Activated naive CD8-positive, alpha-beta T cell treated with anti-CD3 and anti-CD28 coated beads for 36 hours (primary cell): ENCODE data around the gene ANO9. TPM values are rescaled to one million over a fixed set of nuclear protein-coding genes. Genes with fewer than 3 reads are reported as not detected.
"Not testable (repeated sequence)": the region's sequence is repeated elsewhere in the genome, so short reads cannot be mapped to it uniquely, and the experiment has no call there.

Experiments
- DNase-seq: peaks from one replicate; pipeline ENCODE4 v3.0.0; 2021
- H3K27ac Mint-ChIP-seq: one replicate; pipeline ENCODE4 v1.8.0; 2022; ENCODE audit warnings: mild to moderate bottlenecking, moderate library complexity, mixed read lengths
- H3K27me3 Mint-ChIP-seq: one replicate; pipeline ENCODE4 v1.8.0; 2022; ENCODE audit warnings: mild to moderate bottlenecking, mixed read lengths
- H3K36me3 Mint-ChIP-seq: one replicate; pipeline ENCODE4 v1.8.0; 2021; ENCODE audit warnings: mild to moderate bottlenecking, mixed read lengths
- H3K4me1 Mint-ChIP-seq: one replicate; pipeline ENCODE4 v1.8.0; 2021; ENCODE audit warnings: mixed read lengths
- H3K4me3 Mint-ChIP-seq: one replicate; pipeline ENCODE4 v1.8.0; 2022; ENCODE audit warnings: mild to moderate bottlenecking, moderate library complexity, mixed read lengths
- H3K9me3 Mint-ChIP-seq: one replicate; pipeline ENCODE4 v1.8.0; 2022; ENCODE audit warnings: mixed read lengths
- total RNA-seq, 2 experiments: library from RNA; stranded (reverse); gene quantifications; one replicate each; pipeline ENCODE4 v1.2.3, GENCODE V29; 2021

Gene ANO9
- total RNA-seq, 2 experiments from 2014 or later: 22.2 to 22.9 TPM

DNA sequence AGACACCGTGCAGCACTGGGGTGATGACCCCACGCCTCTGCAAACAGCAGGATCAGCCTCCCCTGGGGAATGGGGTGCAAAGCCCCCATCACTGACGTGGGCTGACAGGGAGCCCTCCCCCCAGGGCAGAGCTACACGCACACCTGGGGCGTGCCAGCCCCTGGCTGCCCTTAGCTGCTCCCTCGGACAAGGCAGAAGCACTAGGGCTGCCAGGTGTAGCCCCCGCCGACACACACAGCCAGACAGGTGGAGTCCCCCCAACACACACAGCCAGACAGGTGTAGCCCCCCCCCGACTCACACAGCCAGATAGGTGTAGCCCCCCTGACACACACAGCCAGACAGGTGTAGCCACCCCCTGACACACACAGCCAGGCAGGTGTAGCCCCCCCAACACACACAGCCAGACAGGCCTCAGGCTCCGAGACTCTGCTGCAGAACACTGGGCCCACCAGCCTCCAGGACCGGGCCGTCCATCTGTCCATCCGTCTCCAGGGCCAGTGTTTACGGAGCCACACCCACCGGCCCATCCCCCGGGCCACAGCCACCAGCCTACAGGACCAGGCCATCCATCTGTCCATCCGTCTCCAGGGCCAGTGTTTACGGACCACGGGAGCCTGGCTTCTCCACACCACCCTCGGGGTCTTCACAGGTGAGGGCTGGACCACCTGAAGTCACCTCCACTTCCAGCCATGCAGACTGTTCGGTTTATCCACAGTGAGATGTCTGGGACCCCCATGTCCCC is 3.5 kb downstream of the ANO9 start:
- Mint-ChIP-seq H3K4me1 (peaks cover 18% of the 10 kb centered on the region), H3K9me3 (no peaks in the 10 kb centered on the region), H3K4me3 (no peak overlapping the region), H3K36me3 (no peaks in the 10 kb centered on the region), H3K27me3 (no peaks in the 10 kb centered on the region), H3K27ac (no peak overlapping the region)
- DNase-seq: no peak

- Mint-ChIP-seq H3K4me1 (peaks cover 18% of the 10 kb centered on the region), H3K27me3 (no peaks in the 10 kb centered on the region), H3K27ac (no peak overlapping the region), H3K9me3 (no peaks in the 10 kb centered on the region), H3K4me3 (no peak overlapping the region), H3K36me3 (peaks cover under 1% of the 10 kb centered on the region)
- no peak for DNase-seq
Observed at GRCh38 chr11:437228-437870, 4.5 kb downstream of the ANO9 start.

DNA sequence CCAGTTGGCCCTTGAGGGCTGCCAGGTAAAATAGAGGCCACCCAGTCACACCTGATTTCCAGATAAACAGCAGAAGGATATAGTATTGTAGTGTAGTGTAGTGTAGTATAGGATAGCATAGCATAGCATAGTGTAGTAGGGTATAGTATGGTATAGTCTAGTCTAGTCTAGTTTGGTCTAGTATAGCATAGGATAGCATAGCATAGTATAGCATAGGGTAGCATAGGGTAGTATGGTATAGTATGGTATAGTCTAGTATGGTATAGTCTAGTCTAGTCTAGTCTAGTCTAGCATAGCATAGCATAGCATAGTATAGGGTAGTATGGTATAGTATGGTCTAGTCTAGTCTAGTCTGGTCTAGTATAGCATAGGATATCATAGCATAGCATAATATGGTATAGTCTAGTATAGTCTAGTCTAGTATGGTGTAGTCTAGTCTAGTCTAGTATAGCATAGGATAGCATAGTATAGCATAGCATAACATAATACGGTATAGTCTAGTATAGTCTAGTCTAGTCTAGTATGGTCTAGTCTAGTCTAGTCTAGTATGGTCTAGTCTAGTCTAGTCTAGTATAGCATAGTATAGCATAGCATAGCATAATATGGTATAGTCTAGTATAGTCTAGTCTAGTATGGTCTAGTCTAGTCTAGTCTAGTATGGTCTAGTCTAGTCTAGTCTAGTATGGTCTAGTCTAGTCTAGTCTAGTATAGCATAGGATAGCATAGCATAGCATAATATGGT is 6.6 kb downstream of the ANO9 start:
- not testable (repeated sequence) for H3K27ac Mint-ChIP-seq, DNase-seq, H3K36me3 Mint-ChIP-seq, H3K27me3 Mint-ChIP-seq, H3K9me3 Mint-ChIP-seq, H3K4me3 Mint-ChIP-seq
- peaks cover 16% of the 10 kb centered on the region for H3K4me1 Mint-ChIP-seq

DNA sequence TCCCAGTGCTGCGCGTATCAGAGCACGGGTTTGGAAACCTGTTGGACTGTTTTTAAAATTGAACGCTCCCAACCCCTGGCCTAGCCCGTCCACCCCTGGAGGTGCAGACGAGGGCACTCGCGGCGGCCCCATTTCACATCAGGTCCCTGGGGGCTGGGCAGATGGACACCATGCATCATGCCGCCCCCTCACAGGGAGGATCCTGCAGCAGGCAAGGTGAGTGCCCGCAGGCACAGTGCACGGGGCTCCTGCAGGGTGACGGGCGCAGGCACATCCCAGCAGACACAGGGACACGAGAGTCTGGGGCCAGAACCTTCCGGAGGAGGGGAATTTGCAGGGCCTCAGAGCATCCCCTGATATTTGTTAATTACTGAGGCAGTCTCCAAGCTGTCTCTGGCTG is 7.3 kb downstream of the ANO9 start:
- DNase-seq: no peak
- no peak overlapping the region for H3K4me3 Mint-ChIP-seq
- H3K27me3 Mint-ChIP-seq: no peaks in the 10 kb centered on the region
- H3K36me3 Mint-ChIP-seq: peaks cover 3% of the 10 kb centered on the region
- H3K4me1 Mint-ChIP-seq: peaks cover 9% of the 10 kb centered on the region
- no peaks in the 10 kb centered on the region for H3K9me3 Mint-ChIP-seq
- H3K27ac Mint-ChIP-seq: no peak overlapping the region

DNA sequence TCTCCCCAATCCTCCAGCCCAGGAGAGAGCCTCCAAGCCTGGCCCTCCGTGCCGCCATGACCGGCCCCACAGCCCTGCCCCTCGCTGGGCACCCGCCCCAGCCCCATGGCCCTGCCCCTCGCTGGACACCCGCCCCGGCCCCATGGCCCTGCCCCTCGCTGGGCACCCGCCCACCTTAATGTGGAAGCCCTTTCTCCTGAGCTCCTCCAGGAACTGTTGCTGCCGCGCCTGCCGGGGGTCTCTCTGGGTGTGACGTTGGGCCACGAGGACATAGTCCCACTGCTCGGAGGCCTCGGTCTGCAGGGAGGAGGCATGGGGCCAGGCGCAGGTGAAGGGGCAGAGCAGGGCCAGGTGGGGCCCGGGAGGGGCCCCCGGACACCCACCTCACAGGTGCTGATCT is 8.2 kb downstream of the ANO9 start:
- DNase-seq: no peak
- Mint-ChIP-seq H3K27ac (no peak overlapping the region), H3K36me3 (peaks cover 3% of the 10 kb centered on the region), H3K4me1 (peaks cover 4% of the 10 kb centered on the region), H3K27me3 (no peaks in the 10 kb centered on the region), H3K4me3 (no peak overlapping the region), H3K9me3 (no peaks in the 10 kb centered on the region)

DNA sequence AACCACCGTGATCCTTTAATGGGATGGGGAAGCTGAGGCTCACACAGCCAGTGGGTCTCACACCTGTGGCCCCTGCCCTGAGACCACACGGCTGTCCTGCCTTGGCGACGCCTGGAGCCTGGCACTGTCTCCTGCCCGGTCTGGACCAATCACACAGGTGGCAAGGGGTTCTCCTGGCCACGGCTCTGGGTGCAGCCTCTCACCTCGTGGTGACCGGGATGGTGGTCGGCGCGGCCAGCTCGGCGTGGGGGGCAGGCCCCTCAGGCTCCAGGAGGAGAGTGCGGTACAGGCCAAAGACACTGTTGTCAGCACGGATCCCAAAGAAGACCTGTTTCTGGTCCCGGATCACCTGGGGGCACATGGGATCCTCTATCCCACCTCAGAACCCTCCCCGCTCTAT is 8.7 kb downstream of the ANO9 start:
- DNase-seq: no peak
- no peak overlapping the region for H3K4me3 Mint-ChIP-seq

DNA sequence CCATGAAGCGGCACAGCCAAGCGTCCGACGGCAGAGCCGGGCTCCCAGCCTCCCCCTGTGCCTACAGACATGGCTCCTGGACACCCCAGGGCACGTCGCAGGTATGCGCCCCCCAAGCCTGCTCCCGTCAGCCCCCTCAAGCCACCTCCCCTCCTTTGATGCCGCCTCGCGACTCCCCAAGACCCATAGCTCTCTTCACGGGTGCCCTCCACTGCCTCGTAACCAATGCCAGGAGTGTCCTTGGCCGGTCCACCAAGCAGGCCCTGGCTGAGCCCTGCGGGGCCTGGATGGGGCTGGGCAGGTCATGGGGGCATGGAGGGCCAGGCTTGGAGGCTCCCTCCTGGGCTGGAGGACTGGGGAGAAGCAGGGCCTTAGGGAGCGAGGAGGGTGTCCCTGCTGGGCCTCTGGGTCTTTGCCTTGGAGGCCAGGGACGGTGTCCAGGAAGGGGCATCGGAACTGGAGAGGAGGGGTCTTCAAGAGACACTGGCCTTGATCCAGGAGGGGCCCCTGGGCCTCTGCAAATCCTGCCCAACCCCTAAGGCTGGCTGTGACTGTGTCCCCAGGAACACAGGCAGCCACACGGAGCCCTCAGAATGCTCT is 9.2 kb downstream of the ANO9 start:
- H3K36me3 Mint-ChIP-seq: peaks cover 3% of the 10 kb centered on the region
- peaks cover 3% of the 10 kb centered on the region for H3K4me1 Mint-ChIP-seq
- no peak overlapping the region for H3K4me3 Mint-ChIP-seq
- H3K9me3 Mint-ChIP-seq: no peaks in the 10 kb centered on the region
- DNase-seq: no peak
- H3K27ac Mint-ChIP-seq: no peak overlapping the region
- no peaks in the 10 kb centered on the region for H3K27me3 Mint-ChIP-seq

More for the DNA sequence above, 8.7 kb downstream of the ANO9 start:
- no peak overlapping the region for H3K27ac Mint-ChIP-seq
- peaks cover 3% of the 10 kb centered on the region for H3K36me3 Mint-ChIP-seq
- H3K27me3 Mint-ChIP-seq: no peaks in the 10 kb centered on the region
- peaks cover 3% of the 10 kb centered on the region for H3K4me1 Mint-ChIP-seq
- no peaks in the 10 kb centered on the region for H3K9me3 Mint-ChIP-seq

- Mint-ChIP-seq H3K4me1 (no peaks in the 10 kb centered on the region), H3K27ac (no peak overlapping the region), H3K9me3 (no peaks in the 10 kb centered on the region), H3K27me3 (no peaks in the 10 kb centered on the region), H3K4me3 (no peak overlapping the region), H3K36me3 (peaks cover 3% of the 10 kb centered on the region)
- no peak for DNase-seq
Observed at GRCh38 chr11:431921-432320, 9.9 kb downstream of the ANO9 start.

GRCh38 chr11:429931-430456 is 11.8 kb downstream of the ANO9 start:
- Mint-ChIP-seq H3K4me3 (no peak overlapping the region), H3K4me1 (no peaks in the 10 kb centered on the region), H3K27ac (no peak overlapping the region), H3K36me3 (peaks cover 8% of the 10 kb centered on the region), H3K27me3 (no peaks in the 10 kb centered on the region), H3K9me3 (no peaks in the 10 kb centered on the region)
- no peak for DNase-seq

GRCh38 chr11:429391-429790 is 12.4 kb downstream of the ANO9 start:
- peaks cover 12% of the 10 kb centered on the region for H3K36me3 Mint-ChIP-seq
- no peak for DNase-seq
- no peaks in the 10 kb centered on the region for H3K9me3 Mint-ChIP-seq
- no peak overlapping the region for H3K27ac Mint-ChIP-seq
- no peak overlapping the region for H3K4me3 Mint-ChIP-seq
- no peaks in the 10 kb centered on the region for H3K27me3 Mint-ChIP-seq
- no peaks in the 10 kb centered on the region for H3K4me1 Mint-ChIP-seq

DNA sequence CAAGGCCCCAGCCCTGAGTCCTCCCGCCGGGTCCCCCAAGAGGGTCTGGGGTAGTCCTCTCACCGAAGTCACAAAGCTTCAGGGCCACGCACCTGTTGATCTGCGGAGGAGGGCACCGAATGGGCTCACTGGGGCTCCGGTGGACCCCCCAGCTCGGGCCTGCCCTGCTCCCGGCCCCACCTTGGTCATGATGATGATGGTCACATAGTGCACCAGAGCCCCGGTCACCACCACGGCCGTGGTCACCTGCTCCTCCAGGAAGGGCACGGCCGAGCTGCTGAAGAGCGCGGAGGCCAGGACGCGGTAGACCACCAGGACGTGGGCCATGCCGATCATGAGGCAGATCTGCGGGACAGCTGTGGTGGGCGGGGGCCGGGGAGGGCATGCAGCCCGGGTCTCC is 13.5 kb downstream of the ANO9 start:
- no peaks in the 10 kb centered on the region for H3K4me1 Mint-ChIP-seq
- no peak overlapping the region for H3K4me3 Mint-ChIP-seq
- no peak overlapping the region for H3K27ac Mint-ChIP-seq
- no peaks in the 10 kb centered on the region for H3K9me3 Mint-ChIP-seq
- no peak for DNase-seq
- H3K27me3 Mint-ChIP-seq: no peaks in the 10 kb centered on the region
- peaks cover 13% of the 10 kb centered on the region for H3K36me3 Mint-ChIP-seq

DNA sequence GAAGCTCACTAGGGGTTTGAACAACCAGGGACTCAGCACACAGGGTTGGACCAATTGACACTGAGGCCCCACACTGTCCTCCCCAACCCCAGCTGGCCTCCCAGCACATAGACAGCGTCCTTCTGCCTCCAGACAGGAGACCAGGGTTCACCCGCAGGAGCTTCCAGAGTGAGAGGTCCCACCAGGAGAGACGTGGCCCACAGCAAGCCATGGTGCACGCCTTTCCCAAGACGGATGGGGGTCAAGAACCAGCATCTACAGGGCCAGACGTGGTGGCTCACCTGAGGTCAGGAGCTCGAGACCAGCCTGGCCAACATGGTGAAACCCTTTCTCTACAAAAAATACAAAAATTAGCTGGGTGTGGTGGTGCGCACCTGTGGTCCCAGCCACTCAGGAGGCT is 15.0 kb downstream of the ANO9 start:
- no peaks in the 10 kb centered on the region for H3K4me1 Mint-ChIP-seq
- H3K27me3 Mint-ChIP-seq: no peaks in the 10 kb centered on the region
- peaks cover 15% of the 10 kb centered on the region for H3K36me3 Mint-ChIP-seq
- no peaks in the 10 kb centered on the region for H3K9me3 Mint-ChIP-seq
- DNase-seq: no peak
- H3K4me3 Mint-ChIP-seq: no peak overlapping the region
- no peak overlapping the region for H3K27ac Mint-ChIP-seq

DNA sequence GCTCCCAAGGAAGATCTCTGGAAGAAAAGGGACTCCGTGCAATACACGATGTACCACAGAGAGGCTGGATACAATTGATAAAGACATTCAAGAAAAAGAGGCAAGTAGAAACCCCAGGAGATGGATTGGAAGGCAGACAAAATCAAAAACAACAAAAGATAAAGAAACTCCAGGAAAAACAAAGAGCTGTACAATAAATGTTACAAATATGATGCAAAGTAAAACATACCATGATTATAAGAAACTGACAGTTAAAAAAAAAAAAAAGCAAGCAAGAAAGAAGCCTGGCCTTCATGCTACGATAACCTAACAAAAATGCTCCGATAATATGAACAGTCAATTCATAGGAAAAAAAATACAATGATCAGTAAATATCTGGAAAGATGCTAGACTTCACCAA is 16.5 kb downstream of the ANO9 start:
- H3K36me3 Mint-ChIP-seq: peaks cover 15% of the 10 kb centered on the region
- H3K27me3 Mint-ChIP-seq: no peaks in the 10 kb centered on the region
- DNase-seq: no peak
- no peaks in the 10 kb centered on the region for H3K4me1 Mint-ChIP-seq
- no peak overlapping the region for H3K27ac Mint-ChIP-seq
- H3K4me3 Mint-ChIP-seq: no peak overlapping the region
- H3K9me3 Mint-ChIP-seq: no peaks in the 10 kb centered on the region

DNA sequence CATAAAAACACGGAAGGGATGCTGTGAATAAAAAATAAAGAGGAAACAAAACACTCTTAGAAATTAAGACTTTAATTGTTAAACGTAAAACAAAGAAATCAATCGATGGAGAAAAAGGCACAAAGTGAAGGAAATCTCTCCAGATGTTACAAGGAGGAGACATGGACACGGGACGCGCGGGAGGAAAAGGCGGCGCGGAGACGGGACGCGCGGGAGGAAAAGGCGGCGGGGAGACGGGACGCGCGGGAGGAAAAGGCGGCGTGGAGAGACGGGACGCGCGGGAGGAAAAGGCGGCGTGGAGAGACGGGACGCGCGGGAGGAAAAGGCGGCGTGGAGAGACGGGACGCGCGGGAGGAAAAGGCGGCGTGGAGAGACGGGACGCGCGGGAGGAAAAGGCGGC is 17.0 kb downstream of the ANO9 start:
- not testable (repeated sequence) for H3K27ac Mint-ChIP-seq, H3K4me3 Mint-ChIP-seq, H3K9me3 Mint-ChIP-seq, H3K4me1 Mint-ChIP-seq, DNase-seq, H3K27me3 Mint-ChIP-seq
- peaks cover 15% of the 10 kb centered on the region for H3K36me3 Mint-ChIP-seq

- peaks cover 15% of the 10 kb centered on the region for H3K36me3 Mint-ChIP-seq
- H3K27ac Mint-ChIP-seq: no peak overlapping the region
- H3K4me1 Mint-ChIP-seq: no peaks in the 10 kb centered on the region
Observed at GRCh38 chr11:424232-424631, 17.6 kb downstream of the ANO9 start.

More at GRCh38 chr11:424232-424631, 17.6 kb downstream of the ANO9 start:
- Mint-ChIP-seq H3K4me3 (no peak overlapping the region), H3K9me3 (no peaks in the 10 kb centered on the region), H3K27me3 (no peaks in the 10 kb centered on the region)
- DNase-seq: no peak
